HG03342 (cell line): ENCODE results near the gene DOCK2.
A peak's percentile ranks its signal among the peaks of the same experiment; 100 is the strongest.
"Not testable (repeated sequence)": the region's sequence is repeated elsewhere in the genome, so short reads cannot be mapped to it uniquely, and the experiment has no call there.

ENCODE experiments used
- ATAC-seq: cut with Tn5 transposase; IDR thresholded peaks from one replicate; pipeline ENCODE4 v1.9.1; 2021; ENCODE audit warnings: mild to moderate bottlenecking, moderate library complexity; ENCODE audit not compliant: unreplicated experiment

Gene DOCK2

DNA sequence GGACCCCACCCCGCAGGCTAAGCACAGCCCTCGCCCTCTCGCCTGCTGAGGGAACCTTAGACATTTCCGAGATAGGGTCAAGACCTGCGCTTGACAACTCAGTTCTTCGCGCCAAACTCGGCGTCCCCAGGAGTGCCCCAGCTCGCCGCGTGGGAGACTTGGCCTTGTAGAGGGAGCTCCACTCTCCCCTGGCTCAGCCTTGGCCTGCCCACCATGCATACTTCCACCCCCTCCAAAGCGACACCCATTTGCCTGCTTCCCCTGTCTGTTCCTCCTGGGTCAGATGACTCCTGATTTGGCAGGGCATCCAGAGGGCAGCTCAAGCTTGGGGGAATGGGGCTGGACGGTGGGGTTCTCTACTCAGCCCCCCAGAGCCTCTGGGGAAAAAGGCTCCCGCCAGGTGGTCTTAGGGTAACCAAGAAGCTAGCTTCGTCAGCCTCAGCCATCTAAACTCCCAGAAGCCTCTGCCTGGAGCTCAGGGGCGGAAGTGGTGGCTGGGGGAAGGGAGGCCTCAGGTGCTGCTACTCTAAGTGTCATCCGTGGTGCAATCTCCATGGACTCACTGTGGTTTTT lies 560 bp downstream of the DOCK2 start:
- ATAC-seq, result peak; percentile 57

DNA sequence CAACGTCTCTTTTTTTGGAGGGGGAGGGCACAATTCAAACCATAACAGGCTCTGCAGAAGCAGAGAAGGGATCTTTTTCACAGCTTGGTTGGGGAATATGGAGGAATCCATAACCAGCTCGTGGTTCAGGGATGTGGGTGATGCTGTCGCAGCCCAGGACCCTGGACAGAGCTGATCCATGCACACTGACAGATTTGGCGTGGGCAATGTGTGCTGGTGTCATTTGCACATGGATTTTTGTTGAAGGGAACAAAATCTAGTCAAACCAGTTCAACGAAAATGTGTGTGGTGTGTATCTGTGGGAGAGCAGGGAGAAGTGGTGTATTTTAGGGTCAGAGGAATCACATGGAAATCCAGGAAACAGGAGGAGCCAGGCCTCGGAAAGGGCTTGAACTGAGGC lies 4.2 kb downstream of the DOCK2 start:
- no peak for ATAC-seq

DNA sequence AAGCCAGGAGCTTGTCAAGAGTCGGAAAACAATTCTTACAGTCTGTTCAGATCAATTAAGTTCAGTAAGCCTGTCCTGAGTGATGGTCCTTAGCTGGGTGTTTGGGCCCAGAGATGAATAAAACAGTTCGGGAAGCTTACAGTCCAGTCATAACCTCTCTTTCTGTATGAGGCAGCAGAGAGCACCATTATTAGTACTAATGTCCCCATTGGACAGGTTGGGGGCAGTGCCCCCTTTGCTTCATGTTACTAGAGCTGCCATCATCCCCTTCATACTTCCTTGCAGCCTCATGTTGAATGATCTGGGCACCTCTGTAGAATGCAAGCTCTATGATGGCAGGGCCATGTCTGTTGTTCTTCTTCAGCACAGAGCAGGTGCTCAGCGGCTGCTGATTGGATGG lies 9.8 kb downstream of the DOCK2 start:
- ATAC-seq, result peak; percentile 44

DNA sequence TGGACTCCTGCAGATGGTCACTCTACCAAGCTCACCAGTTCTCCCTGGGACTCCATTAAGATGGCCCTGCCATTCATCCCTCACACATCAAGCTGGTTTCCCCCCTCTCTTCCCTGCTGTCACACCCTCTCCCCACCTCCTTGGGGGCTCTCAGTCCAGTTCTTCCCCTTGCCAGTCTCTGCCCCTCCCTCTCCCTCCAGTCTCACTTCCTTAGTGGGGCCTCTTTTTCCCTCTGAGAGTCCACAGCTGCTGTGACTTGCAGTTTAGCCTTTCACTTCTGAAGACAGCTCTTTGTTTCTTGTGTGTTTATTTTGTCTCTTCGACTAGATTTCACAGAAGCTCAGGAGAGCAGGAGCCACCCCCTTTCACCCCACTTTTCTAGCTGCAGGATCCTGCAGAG lies 10.5 kb downstream of the DOCK2 start:
- peak; percentile 43 for ATAC-seq

DNA sequence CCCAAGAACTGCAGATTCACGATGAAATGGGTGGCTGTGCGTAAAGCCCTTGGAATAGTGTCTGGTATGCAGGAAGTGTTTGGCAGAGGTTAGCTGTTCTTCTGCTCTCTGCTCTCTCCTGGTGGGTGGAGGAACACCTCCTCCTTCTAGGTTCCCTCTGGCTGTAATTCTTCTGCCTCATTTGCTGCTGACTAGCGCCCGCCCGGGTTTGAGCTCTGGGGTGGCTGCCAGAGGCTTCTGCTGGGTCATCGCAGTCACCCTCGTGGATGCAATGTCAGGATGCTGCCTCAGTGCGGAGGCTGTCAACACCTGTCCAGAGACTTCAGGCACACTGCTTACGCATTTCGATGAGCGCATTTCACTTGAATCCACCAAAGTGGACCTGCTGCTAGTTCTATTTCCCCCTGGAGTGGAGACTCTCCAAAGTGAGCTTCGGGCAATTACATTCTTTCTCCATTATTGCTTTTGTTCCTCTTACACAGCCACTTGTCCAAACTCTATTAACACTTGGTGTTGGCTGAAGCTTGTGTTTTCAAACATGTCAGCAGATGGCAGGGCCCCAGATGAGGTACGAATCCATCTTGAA lies 11.7 kb downstream of the DOCK2 start:
- no peak for ATAC-seq

DNA sequence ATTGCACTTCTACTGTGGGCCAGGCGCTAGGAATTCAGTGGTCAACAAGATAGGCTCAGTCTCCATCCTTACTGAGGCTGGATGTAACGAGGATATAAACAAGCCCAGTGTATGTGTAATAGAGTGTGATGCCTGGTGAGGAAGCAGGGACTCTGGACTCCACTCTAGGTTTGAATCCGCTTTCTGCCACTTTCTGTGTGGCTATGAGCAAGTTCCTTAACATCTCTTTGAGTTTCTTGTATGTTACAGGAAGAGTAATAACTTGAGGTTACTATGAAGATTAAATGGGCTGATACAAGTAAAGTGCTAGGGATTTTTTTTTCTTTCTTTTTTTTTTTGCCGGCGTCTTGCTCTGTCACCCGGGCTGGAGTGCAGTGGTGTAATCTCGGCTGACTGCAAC lies 12.4 kb downstream of the DOCK2 start:
- no peak for ATAC-seq

DNA sequence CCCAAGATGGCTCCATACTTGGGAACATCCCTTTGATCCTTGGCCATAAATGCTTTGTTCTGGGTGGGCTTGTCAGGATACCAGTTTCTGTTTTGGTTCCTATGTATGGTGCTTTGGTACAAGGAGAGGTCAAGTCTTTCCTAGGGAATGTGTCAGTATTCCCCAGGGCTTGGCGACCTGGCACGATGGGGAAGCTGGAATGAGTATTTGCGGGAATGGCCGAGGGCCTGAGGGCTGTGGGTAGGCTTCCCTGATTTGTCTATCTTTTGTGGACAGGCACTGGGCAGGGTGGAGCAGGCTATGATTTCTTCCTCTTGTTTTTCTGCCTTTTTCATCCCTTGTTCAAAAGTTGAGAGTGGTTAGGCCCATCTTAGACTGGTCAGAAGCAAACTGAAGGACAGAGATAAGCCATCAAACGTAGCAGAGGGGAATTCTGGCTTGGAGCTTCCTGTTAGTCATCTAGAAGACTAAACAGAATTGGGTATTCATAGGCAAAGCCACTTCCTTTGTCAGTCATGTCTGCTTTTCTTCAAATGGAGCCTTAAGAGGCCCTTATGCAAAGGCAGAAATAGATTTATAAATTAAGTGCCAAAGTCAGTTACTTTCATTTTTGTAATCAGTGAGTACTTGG lies 13.7 kb downstream of the DOCK2 start:
- peak; percentile 54 for ATAC-seq

DNA sequence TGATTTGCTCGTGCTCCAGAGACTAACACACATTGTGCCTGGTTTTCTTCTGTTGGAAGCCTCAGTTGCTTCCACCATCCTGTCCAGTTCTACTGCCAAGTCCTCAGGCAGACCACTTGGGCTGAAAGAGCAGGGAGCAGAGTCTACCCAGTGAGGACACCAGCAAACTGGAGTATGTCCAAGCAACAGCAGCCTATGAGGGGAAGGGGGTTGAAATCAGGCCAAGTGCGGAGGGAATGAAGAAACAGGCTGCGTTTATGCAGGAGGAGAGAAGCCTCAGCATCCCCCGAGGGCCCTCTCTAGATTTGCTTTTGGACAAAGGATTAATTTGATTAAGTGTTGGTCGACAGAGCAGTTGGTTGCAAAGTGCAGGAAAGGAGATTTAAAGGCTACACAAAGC lies 14.5 kb downstream of the DOCK2 start:
- ATAC-seq, result no peak

DNA sequence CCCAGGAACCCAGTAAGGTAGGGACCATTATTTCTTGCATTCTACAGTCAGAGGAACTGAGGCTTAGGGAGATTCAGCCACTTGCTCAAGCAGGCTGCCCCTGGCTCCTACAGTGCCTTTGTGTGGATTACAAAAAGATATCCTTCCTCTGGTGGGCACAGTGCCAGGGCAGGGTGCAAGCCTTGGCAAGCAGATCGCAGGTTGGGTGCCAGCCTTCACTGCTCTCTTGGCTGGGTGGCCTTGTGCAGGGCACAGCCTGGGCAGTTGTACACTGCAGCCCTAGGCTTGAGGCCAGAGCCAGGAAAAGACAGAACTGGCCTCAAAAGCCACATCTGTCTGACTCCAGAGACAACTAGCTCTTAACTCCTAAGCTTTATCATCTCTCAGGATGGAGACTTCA lies 15.0 kb downstream of the DOCK2 start:
- no peak for ATAC-seq

DNA sequence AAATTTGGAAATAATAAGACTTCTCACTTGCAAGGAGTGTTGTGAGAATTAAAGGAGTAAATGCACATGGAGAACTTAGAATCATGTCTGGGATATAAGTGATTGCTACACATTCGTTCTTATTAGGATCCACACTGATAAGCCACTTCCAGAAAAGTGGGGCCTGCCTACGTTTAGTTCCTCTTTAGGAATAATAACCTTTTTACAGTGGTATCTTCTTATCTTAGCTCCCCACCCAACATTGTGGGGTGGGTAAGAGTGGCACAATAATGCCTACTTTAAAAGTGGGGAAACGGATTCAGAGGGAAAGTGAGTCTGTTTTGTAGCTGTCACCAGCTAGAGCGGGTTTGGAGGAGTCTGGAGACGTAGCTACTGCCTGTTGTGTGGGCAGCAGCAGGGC lies 16.0 kb downstream of the DOCK2 start:
- ATAC-seq, result no peak

DNA sequence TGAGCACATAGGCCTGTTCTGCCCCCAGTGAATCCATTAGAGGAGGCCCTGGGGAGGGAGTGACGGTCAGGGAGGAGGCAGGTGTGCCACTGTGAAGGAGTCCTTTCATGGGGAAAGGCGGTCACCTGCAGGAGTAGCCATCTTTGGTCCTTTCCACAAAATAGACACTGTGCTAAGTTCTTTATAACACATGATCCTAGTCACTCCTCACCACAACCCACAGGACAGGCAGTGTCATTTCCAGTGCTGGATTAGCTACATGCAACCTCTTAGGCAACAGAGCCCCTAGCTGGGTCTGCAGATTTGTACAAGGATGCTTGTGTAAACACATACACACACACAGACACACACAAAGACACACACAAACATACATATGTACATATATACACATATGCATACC lies 18.3 kb downstream of the DOCK2 start:
- ATAC-seq, result no peak

DNA sequence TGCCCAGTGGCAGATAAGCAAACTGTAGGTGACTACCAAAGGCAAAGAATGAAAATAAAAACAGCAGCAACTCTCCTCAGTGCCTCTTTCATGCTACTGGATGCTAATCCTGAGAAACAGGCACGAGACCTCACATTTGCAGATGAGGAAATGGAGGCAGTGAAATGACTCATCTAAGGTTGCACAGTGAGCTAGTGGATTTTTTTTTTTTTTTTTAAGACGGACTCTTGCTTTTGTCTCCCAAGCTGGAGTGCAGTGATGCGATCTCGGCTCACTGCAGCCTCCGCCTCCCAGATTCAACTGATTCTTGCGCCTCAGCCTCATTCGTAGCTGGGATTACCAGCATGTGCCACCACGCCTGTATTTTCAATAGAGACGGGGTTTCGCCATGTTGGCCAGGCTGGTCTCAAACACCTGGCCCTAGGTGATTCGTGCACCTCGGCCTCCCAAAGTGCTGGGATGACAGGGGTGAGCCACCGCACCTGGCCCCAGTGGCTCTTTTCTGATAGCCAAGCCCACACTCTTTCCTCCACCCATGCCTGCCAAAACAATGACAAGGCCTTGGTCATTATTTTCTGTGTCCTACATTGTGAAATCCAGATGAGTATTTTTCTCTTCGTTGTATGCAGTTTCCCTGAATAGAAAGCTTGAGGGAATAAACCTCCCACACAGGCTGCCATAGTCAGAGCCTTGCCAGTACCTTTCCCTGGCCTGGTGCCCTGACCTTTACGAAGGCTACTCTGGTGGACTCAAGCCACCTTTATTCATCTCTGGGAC lies 19.2 kb downstream of the DOCK2 start:
- peak; percentile 81 for ATAC-seq

DNA sequence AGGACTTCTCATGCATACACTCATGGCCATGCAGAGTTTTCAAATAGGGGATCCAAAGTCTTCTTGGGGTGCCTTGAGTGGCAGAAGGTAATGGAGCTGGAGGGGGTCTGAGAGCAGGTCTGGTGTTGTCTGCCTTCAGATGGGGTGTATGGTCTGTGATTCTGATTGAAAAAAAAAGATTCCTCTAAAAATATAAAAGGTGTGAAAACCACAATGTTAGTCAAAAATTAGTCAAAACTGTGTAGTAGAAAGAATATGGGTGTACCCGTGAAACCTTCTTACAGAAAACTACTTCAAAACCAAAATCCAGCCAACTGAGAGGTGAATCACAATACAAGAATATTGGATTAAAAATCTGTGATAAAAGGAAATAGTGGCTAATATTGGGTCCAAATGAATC lies 20.1 kb downstream of the DOCK2 start:
- no peak for ATAC-seq

DNA sequence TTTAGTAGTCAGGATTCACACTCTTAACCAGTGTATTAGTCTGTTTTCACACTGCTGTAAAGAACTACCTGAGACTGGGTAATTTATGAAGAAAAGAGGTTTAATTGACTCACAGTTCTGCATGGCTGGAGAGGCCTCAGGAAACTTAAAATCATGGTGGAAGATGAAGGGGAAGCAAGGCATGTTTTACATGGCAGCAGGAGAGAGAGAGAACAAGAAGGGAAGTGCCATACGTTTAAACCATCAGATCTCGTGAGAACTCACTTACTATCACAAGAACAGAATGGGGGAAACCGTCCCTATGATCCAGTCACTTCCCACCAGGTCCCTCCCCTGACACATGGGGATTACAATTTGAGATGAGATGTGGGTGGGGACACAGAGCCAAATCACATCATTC lies 25.4 kb downstream of the DOCK2 start:
- not testable (repeated sequence) for ATAC-seq

DNA sequence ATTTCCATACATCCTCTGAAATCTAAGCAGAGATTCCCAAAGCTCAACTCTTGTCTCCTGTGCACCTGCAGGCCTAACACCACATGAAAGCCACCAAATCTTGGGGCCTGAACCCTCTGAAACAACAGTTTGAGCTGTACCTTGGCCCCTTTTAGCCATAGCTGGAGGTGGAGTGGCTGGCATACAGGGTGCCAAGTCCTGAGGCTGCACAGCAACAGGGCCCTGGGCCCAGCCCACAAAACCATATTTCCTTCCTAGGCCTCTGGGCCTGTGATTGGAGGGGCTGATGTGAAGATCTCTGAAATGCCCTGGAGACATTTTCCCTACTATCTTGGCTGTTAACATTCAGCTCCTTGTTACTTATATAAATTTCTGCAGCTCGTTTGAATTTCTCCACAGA lies 26.5 kb downstream of the DOCK2 start:
- no peak for ATAC-seq

DNA sequence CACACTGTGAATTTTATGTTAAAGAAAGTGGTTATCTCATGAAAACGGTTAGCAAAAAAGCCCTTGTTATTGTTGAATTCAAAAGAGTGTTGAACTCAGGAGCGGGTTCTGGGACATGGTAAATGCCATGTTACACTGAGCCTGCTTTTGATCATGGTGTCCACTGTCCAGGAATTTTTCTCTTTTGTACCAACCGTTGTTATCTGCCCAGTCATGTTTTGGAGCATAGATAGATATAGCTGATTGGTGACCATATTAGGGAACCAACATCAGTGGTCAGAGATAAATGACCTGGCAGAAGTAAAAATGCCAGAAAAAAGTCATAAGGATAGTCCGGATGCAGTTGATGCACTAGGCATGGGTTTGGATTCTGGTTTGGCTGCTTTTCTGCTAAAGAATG lies 29.3 kb downstream of the DOCK2 start:
- ATAC-seq, result no peak

DNA sequence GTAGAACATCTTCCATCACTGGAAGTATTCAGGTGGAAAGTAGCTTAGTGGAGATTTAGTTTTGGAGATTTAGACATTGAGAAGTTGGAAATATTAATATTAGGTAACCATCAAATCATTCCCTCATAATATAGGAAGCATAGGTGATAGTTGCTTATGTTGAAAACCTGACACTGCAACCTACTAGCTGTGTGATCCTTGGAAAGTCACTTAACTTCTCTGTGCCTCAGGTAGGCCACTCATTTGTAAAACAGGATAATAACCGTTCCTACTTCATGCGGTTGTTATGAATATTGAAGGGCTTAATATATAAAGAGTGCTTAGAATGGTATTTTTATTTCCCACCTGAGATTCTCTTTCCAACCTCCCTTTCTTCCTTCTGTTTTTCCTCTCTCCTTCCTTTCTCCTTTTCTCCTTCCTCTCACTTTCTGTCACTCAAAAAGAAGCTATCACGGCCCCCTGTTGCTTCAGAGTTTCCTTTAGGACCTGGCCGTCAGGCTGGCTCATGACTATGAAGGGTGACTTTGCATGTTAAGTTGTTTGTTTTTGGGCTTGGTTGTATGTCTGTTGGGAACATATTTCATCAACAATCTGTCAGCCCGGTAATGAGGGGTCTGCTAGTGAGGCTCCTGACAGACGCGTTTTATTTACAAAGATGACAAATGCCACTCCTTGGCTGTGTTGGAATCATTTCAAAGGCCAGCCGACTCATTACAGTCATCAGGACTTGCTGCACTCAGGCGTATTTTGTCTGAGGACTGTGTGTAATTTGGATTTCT lies 31.0 kb downstream of the DOCK2 start:
- no peak for ATAC-seq

DNA sequence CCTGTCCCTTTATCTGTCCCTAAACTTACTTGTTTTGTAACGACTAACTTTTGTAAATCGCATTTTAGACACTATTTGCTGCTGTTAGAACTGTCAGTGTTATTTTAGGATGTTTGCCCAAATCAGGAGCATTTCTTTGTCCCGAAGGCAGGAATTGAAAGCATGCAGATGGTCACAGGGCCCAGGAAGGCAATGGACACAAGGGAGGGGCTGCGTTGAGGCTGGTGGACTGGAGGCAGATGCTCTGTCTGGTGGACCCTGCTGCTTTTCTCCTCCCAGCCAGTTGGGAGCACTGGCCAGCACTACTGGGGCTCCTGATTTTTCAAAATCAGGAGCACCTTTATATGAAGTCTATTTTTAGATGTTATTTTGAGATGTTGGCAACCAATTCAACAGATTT lies 31.7 kb downstream of the DOCK2 start:
- ATAC-seq, result no peak

DNA sequence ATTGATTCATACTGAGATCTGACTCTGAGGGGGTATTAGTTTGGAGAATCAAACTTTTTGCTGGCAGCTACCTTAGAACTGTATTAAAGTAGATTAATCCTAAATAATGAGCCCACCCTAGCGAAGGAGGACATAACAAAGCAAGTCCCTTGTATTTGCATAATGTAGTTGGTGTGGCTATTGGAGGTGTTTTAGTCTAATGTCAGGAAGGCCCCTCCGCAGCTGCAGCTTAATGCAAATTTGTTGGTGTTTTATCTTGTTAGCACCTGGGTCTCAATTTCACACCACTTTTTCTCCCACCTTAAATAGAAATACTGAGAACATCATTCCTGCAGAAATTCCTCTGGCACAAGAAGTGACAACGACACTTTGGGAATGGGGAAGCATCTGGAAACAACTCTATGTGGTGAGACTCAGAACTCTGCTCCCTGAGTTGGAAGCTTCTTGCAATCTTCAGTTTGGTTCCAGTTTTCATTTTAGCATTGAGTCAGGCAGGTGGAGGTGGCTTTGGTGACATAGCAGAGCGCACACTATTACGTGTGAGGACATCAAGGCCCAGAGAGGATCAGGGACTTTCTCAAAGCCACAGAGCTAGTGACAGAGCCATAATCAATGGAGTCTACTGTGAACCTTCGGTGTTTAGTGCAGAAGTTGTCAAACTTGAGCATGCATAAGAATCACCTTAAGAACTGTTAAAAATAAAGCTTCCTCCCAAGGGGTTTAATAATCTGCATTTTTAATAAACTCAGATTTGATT lies 33.9 kb downstream of the DOCK2 start:
- ATAC-seq, result peak; percentile 97

DNA sequence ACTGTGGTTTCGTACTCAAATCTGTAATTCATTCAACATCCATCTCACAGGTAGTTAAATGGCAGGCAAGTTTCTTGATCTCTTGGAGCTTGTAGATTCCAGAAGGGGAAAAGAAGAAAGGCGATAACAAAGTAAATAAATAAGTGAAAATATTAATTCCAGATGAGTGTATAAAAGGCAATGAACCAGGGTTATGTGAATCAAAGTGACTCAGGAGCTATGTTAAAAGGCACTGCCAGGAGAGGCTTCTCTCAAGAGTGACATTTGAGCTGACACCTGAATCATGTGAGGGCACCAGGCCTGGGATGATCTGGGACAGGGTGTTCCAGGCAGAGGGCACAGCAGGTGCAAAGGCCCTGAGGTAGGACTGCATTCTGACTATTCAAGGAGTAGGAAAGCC lies 45.0 kb downstream of the DOCK2 start:
- ATAC-seq, result no peak

DNA sequence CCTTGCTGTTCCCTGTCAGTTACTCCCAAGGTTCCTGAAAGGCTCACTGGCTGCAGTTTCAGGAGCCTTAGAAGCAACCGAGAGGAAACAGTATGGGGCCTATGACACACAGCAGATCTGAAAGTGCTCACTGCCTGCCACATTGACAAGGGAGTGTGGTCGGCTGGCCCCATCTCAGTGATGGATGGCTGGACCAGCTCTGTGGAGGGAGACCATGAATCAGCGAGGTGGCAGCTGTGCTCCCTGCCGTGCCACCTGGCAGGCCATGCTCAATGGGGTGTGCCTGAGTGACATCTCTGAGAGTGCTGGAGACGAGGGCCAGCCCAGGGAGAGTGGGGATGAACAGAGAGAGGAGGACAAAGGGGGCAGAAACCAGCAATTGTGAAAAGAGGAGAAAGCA lies 49.1 kb downstream of the DOCK2 start:
- ATAC-seq, result peak; percentile 77
